Gastrocnemius medialis (tissue), 4 donors: Measurements from ENCODE around the gene PLXND1. TPM values are rescaled to one million over a fixed set of nuclear protein-coding genes. Genes with fewer than 3 reads are reported as not detected.

Experiments
- ATAC-seq, 2 donors: fragments of 150-250 bp; one replicate each; pipeline ENCODE4 v1.9.1; 2016
- DNase-seq, 2 donors: peaks; one replicate each; pipeline ENCODE4 v3.0.0-alpha.2; 2019
- H3K27ac ChIP-seq, 4 donors: fragments of 200-600 bp; sonication (generic); 1 replicate in 1 of 4; 2 replicates in 3 of 4; pipeline ENCODE4 v1.5.1; 2016 to 2018; ENCODE audit warnings: mild to moderate bottlenecking in 2 of 4, moderate library complexity in 1 of 4
- H3K27me3 ChIP-seq, 3 donors: fragments of 200-600 bp; sonication (generic) in 2 of 3; 1 replicate in 1 of 3; 2 replicates in 2 of 3; pipeline versions ENCODE4 v1.5.1 to v1.6.0; 2016 to 2019; ENCODE audit warnings: mild to moderate bottlenecking in 1 of 3, moderate library complexity in 1 of 3
- H3K36me3 ChIP-seq, 2 donors: fragments of 200-600 bp; sonication (generic) in 1 of 2; one replicate each; pipeline ENCODE4 v1.5.1; 2017 to 2018
- H3K4me1 ChIP-seq, 2 donors: fragments of 200-600 bp; sonication (generic) in 1 of 2; one replicate each; pipeline ENCODE4 v1.5.1; 2016 to 2017; ENCODE audit warnings: mild to moderate bottlenecking in 2 of 2
- H3K4me3 ChIP-seq, 4 donors: fragments of 200-600 bp; sonication (generic) in 3 of 4; 1 replicate in 1 of 4; 2 replicates in 3 of 4; pipeline ENCODE4 v1.5.1; 2016 to 2019; ENCODE audit warnings: mild to moderate bottlenecking in 2 of 4
- H3K9me3 ChIP-seq, 3 donors: fragments of 200-600 bp; sonication (generic) in 2 of 3; 1 replicate in 1 of 3; 2 replicates in 2 of 3; pipeline ENCODE4 v1.5.1; 2016 to 2019
- POLR2A ChIP-seq, 2 donors: fragments of 450-650 bp; IDR thresholded peaks; one replicate each; pipeline ENCODE4 v1.6.1; 2017; ENCODE audit warnings: antibody characterized with exemption in 2 of 2, mild to moderate bottlenecking in 2 of 2, moderate library complexity in 2 of 2
- in situ Hi-C, 4 donors: fragments of 200-750 bp; cut with MboI; loops; one replicate each; pipeline versions ENCODE4 v1.15.0 to v1.8.0; 2017; ENCODE audit warnings: low sequenced_read_pairs in 4 of 4
- intact Hi-C: fragments of 100-400 bp; cut with DNase I; formaldehyde crosslinking; loops from one replicate; pipeline ENCODE4 v1.15.1; 2023; ENCODE audit warnings: low total_unique reads
- total RNA-seq, 4 donors: library from RNA; depleted of rRNA; stranded (reverse); fragments of >200 nt; gene quantifications; one replicate each; pipeline versions ENCODE4 v1.1.0 to v1.2.3, GENCODE V29; 2016
- TF ChIP-seq, protein P1 (sequence below), 5 experiments: fragments of 450-650 bp in 3 of 5; fragments of 200-600 bp in 2 of 5; sonication (generic) in 2 of 5; IDR thresholded peaks in 4 of 5; conservative IDR thresholded peaks in 1 of 5; 1 replicate in 4 of 5; 2 replicates in 1 of 5; pipeline ENCODE4 v1.5.1; 2016 to 2019; ENCODE audit warnings: antibody characterized with exemption in 5 of 5, mild to moderate bottlenecking in 3 of 5, moderate library complexity in 3 of 5

The PLXND1 gene
- total RNA-seq, 4 donors from 2014 or later, result 15.7 to 70.9 (median 19.9) TPM

DNA sequence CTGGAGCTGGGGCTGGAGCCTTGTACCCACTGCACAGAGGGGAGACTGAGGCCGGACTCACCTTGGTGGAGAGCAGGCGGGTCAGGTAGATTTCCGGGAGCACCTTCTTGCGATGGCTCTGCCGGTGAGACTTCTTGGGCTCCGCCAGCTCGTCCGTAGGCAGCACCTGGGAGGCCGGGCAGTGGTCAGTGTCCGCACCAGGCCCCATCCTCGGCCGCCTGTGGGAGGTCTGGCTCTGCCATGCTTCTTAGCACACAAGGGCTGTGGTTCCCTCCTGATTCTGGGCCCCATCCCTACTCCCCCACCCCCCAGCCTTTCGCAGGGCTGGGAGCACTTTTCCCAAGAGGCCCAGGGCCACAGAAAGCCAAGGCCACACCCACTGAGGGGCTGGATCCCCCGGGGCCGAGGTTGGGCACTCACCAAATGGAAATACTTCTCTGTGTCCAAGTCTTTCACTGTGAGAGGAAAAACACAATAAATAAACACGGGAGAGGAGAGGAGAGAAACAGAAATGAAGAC, 46.1 kb downstream of the PLXND1 start:
- ATAC-seq (no peak), DNase-seq (no peak)
- no peak overlapping the region for H3K4me3 ChIP-seq
- intact Hi-C loops, result no loop called here
- peaks cover 39 to 43% of the 10 kb centered on the region in 2 donors for H3K4me1 ChIP-seq
- no peaks in the 10 kb centered on the region for H3K9me3 ChIP-seq
- H3K27ac ChIP-seq, result peak overlapping the region; percentile 66 to 76 (median 72)
- H3K36me3 ChIP-seq, result no peaks in the 10 kb centered on the region
- in situ Hi-C loops, result no loop called here
- no peak for TF ChIP-seq POLR2A (IDR thresholded peaks at IDR 0.05)
- H3K27me3 ChIP-seq, result no peaks in the 10 kb centered on the region

DNA sequence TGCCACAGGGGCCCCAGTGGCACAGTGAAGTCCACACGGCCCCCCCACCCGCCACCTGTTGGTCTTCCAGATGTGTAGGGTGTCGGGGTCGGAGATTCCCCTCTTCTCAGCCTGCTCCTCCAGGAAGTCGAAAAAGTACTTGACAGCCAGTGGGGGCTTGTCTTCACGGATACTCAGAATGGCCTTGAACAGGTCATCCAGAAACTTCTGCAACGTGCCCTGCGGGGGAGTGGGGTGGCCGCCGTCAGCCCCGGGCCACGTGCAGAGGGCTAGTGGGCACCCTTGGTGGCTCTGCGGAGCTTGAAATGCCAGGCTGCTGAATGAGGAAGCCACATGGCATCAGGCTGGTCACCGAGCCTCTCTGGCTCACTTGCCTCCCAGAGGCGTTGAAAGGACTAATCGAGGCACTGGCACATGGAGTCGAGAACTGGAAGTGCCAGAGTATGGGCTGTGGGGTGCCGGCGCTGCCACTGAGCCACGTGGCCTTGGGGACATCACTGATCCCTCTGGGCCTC, 46.9 kb downstream of the PLXND1 start:
- intact Hi-C loops, result loop anchor here (5.0 kb wide), 1 partner anchor 33 kb away; no protein-coding TSS in a partner anchor
- no peaks in the 10 kb centered on the region for H3K36me3 ChIP-seq
- no peaks in the 10 kb centered on the region for H3K9me3 ChIP-seq
- DNase-seq, result no peak
- H3K4me3 ChIP-seq, result no peak overlapping the region
- peaks cover 46 to 50% of the 10 kb centered on the region in 2 donors for H3K4me1 ChIP-seq
- no peak for TF ChIP-seq POLR2A (IDR thresholded peaks at IDR 0.05)
- TF ChIP-seq, protein P1, sequence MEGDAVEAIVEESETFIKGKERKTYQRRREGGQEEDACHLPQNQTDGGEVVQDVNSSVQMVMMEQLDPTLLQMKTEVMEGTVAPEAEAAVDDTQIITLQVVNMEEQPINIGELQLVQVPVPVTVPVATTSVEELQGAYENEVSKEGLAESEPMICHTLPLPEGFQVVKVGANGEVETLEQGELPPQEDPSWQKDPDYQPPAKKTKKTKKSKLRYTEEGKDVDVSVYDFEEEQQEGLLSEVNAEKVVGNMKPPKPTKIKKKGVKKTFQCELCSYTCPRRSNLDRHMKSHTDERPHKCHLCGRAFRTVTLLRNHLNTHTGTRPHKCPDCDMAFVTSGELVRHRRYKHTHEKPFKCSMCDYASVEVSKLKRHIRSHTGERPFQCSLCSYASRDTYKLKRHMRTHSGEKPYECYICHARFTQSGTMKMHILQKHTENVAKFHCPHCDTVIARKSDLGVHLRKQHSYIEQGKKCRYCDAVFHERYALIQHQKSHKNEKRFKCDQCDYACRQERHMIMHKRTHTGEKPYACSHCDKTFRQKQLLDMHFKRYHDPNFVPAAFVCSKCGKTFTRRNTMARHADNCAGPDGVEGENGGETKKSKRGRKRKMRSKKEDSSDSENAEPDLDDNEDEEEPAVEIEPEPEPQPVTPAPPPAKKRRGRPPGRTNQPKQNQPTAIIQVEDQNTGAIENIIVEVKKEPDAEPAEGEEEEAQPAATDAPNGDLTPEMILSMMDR (IDR thresholded peaks at IDR 0.05 in 4 of 5, conservative IDR thresholded peaks at IDR 0.05 in 1 of 5), result no peak
- in situ Hi-C loops, result no loop called here
- ATAC-seq, result no peak
- no peaks in the 10 kb centered on the region for H3K27me3 ChIP-seq
- peak overlapping the region; percentile 24 to 74 (median 68) for H3K27ac ChIP-seq

DNA sequence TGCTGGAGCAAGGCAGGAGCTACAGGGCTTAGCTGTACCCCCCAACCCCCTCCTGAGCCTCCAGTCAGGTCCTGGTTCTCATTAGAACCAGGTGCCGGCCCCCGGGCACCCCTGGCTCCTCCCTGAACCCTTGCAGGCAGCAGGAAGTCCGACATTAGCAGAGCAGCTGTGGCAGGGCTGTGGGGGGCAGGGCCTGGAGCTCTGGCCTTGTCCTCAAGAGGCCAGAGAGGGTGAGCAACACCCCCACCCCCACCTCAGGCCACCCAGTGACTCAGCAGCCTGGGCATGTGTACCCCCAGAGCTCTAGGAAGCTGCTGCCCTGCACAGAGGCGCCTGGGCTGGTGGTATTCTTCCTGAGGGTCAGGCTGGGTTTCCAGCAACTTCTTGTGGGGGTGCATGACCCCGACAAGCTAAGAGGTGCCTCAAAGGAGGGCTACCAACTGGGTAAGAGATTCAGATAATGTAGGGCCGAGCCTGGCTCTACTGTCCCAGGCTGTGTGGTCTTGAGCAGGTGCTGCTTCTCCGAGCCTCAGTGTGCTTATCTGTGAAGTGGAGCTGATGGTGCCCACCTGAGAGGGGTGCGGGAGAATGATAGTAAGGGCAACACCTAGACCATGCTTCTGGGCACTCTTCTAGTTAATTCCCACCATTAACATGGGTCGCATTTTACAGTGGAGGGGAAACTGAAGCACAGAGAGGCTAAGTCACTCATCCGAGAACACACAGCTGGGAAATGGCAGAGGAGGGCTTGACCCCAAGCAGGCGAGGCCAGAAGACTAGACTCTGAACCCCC, 47.5 kb downstream of the PLXND1 start:
- Histone ChIP-seq H3K36me3 (no peaks in the 10 kb centered on the region), H3K9me3 (no peaks in the 10 kb centered on the region), H3K4me1 (peaks cover 46 to 54% of the 10 kb centered on the region in 2 donors), H3K27ac (peak overlapping the region in 3 of 4 donors; percentile 3 to 74 (median 70)), H3K27me3 (no peaks in the 10 kb centered on the region), H3K4me3 (no peak overlapping the region)
- TF ChIP-seq POLR2A (IDR thresholded peaks at IDR 0.05), result no peak
- TF ChIP-seq, protein P1 (IDR thresholded peaks at IDR 0.05 in 4 of 5, conservative IDR thresholded peaks at IDR 0.05 in 1 of 5), result no peak
- ATAC-seq, result no peak
- intact Hi-C loops, result loop anchor here (5.0 kb wide), 1 partner anchor 33 kb away; no protein-coding TSS in a partner anchor
- in situ Hi-C loops, result no loop called here
- DNase-seq, result no peak

GRCh38 chr3:129558081-129558771, 48.2 kb downstream of the PLXND1 start:
- Histone ChIP-seq H3K9me3 (no peaks in the 10 kb centered on the region), H3K27ac (peak overlapping the region in 3 of 4 donors; percentile 3 to 58 (median 25)), H3K4me1 (peaks cover 46 to 50% of the 10 kb centered on the region in 2 donors), H3K4me3 (no peak overlapping the region), H3K27me3 (no peaks in the 10 kb centered on the region), H3K36me3 (no peaks in the 10 kb centered on the region)
- ATAC-seq, result no peak
- DNase-seq, result no peak
- intact Hi-C loops, result loop anchor here (5.0 kb wide), 1 partner anchor 34 kb away; no protein-coding TSS in a partner anchor
- in situ Hi-C loops, result no loop called here
- TF ChIP-seq POLR2A (IDR thresholded peaks at IDR 0.05), result no peak
- TF ChIP-seq, protein P1 (IDR thresholded peaks at IDR 0.05 in 4 of 5, conservative IDR thresholded peaks at IDR 0.05 in 1 of 5), result no peak
